ENCODE measurements around the gene LRP1.

Gene LRP1

GRCh38 chr12:57127726-57128518, at the start of gene LRP1:
LRP1 (plus strand) TSS chr12:57128483; CDS start chr12:57128965, 482 bp downstream.
- peak; percentile 65 for DNase-seq (ENCODE audit: low read depth)
- no peak for TF ChIP-seq CTCF (IDR thresholded peaks at IDR 0.05; ENCODE audit: control insufficient read depth, extremely low read depth, insufficient read depth)
- peak within 1 kb of the TSS; percentile 88 for H3K4me3 ChIP-seq (ENCODE audit: low read depth, low read length)

GRCh38 chr12:57078519-57079404, 49.5 kb upstream of the LRP1 start, which contains the start of gene NEMP1:
NEMP1 (minus strand) TSS chr12:57078791; CDS start chr12:57078745, 46 bp downstream.
- peak; percentile 100 for DNase-seq (ENCODE audit: low read depth)
- no peak for TF ChIP-seq CTCF (IDR thresholded peaks at IDR 0.05; ENCODE audit: control insufficient read depth, extremely low read depth, insufficient read depth)
- peak within 1 kb of the TSS; percentile 80 for H3K4me3 ChIP-seq (ENCODE audit: low read depth, low read length)

DNA sequence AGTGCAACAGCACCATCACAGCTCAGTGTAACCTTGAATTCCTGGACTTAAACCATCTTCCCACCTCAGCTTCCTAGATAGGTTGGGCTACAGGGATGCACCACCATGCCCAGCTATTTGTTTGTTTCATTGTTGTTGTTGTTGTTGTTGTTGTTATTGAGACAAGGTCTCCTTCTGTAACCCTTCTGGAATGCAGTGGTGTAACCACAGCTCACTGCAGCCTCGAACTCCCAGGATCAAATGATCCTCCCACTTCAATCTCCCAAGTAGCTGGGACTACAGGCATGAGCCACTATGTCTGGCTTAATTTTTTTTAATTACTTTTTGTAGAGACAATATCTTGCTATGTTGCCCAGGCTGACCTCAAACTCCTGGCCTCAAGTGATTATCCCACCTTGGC, 48.5 kb upstream of the LRP1 start:
- peak overlapping the region; percentile 80 for H3K4me3 ChIP-seq (ENCODE audit: low read depth, low read length)
- DNase-seq (ENCODE audit: low read depth), result no peak
- TF ChIP-seq CTCF (IDR thresholded peaks at IDR 0.05; ENCODE audit: control insufficient read depth, extremely low read depth, insufficient read depth), result no peak

DNA sequence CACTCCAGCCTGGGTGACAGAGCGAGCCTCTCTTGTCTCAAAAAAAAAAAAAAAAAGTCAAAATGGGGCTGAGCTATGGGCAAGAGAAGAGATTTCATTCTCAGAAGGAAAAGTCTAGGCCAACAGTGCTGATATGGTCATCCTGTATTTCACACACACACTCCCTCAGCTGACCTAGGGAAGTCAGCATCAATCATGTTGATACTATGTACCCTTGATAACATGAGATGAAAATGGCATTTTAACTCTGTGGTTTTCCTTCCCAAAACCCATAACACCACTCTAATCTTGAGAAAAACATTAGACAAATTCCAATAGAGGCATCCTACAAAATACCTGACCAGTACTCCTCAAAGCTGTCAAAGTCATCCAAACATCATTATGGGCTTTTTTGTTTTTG, 47.4 kb upstream of the LRP1 start:
- TF ChIP-seq CTCF (IDR thresholded peaks at IDR 0.05; ENCODE audit: control insufficient read depth, extremely low read depth, insufficient read depth), result no peak
- no peak for DNase-seq (ENCODE audit: low read depth)
- H3K4me3 ChIP-seq (ENCODE audit: low read depth, low read length), result no peak overlapping the region

- no peak for TF ChIP-seq CTCF (IDR thresholded peaks at IDR 0.05; ENCODE audit: control insufficient read depth, extremely low read depth, insufficient read depth)
- no peak for DNase-seq (ENCODE audit: low read depth)
- H3K4me3 ChIP-seq (ENCODE audit: low read depth, low read length), result no peak overlapping the region
Observed at GRCh38 chr12:57085999-57086492, 42.2 kb upstream of the LRP1 start.

DNA sequence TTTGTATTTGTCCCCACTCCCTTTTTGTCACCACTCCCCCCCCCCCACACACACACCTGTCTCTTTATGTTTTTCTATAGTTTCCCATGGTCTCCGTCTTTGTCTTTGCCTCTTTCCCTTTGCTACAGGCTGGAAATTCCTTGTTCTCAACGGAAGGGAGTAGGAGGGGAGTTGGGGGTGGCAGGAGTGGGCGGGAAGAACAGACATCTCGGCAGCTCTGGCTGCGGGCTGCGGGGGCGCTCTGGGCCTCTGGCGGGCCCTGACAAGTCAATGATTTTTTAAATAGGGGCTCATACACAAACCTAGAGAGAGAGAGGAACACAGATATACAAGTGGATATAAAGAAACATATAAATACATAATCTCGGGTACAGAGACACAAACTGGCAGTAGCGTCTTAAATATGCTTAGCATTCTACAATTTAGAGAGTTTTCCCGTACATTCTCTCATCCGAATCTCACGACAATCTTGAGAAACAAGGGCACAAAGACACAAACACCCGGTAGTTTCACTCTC, 41.7 kb upstream of the LRP1 start:
- no peak for DNase-seq (ENCODE audit: low read depth)
- no peak for TF ChIP-seq CTCF (IDR thresholded peaks at IDR 0.05; ENCODE audit: control insufficient read depth, extremely low read depth, insufficient read depth)
- peak overlapping the region; percentile 58 for H3K4me3 ChIP-seq (ENCODE audit: low read depth, low read length)

Data from LNCaP clone FGC (cell line).